Ascending aorta (tissue), 2 donors: ENCODE measurements around the gene ADORA1. TPM values are rescaled to one million over a fixed set of nuclear protein-coding genes. Genes with fewer than 3 reads are reported as not detected.

ENCODE experiments used
- DNase-seq, 2 donors: peaks; one replicate each; pipeline ENCODE4 v3.0.0-alpha.2; 2019; ENCODE audit warnings: low spot score in 2 of 2
- H3K27ac ChIP-seq, 2 donors: fragments of 200-600 bp; sonication (generic); one replicate each; pipeline ENCODE4 v1.5.1; 2016 to 2017; ENCODE audit warnings: mild to moderate bottlenecking in 1 of 2
- H3K27me3 ChIP-seq: fragments of 200-600 bp; sonication (generic); one replicate; pipeline ENCODE4 v1.5.1; 2017
- H3K36me3 ChIP-seq, 2 donors: fragments of 200-600 bp; sonication (generic); one replicate each; pipeline ENCODE4 v1.5.1; 2016
- H3K4me1 ChIP-seq, 2 donors: fragments of 200-600 bp; sonication (generic); one replicate each; pipeline ENCODE4 v1.5.1; 2016 to 2017; ENCODE audit warnings: mild to moderate bottlenecking in 1 of 2
- H3K4me3 ChIP-seq, 2 donors: fragments of 200-600 bp; sonication (generic); one replicate each; pipeline ENCODE4 v1.5.1; 2016 to 2017; ENCODE audit warnings: mild to moderate bottlenecking in 1 of 2
- H3K9me3 ChIP-seq, 2 donors: fragments of 200-600 bp; sonication (generic); one replicate each; pipeline ENCODE4 v1.5.1; 2016
- intact Hi-C: fragments of 100-400 bp; cut with DNase I; formaldehyde crosslinking; loops from one replicate; pipeline ENCODE4 v1.15.1; 2023
- total RNA-seq: library from RNA; depleted of rRNA; stranded (reverse); fragments of >200 nt; gene quantifications from one replicate; pipeline ENCODE4 v1.1.0, GENCODE V29; 2016
- TF ChIP-seq, protein P1 (sequence below), 3 experiments: fragments of 200-600 bp in 2 of 3; fragments of 450-650 bp in 1 of 3; sonication (generic) in 2 of 3; IDR thresholded peaks; one replicate each; pipeline ENCODE4 v1.5.1; 2016 to 2019; ENCODE audit warnings: antibody characterized with exemption in 3 of 3, mild to moderate bottlenecking in 1 of 3, moderate library complexity in 1 of 3

Gene ADORA1
- total RNA-seq, 1 donor from 2014 or later, result 2.0 TPM

DNA sequence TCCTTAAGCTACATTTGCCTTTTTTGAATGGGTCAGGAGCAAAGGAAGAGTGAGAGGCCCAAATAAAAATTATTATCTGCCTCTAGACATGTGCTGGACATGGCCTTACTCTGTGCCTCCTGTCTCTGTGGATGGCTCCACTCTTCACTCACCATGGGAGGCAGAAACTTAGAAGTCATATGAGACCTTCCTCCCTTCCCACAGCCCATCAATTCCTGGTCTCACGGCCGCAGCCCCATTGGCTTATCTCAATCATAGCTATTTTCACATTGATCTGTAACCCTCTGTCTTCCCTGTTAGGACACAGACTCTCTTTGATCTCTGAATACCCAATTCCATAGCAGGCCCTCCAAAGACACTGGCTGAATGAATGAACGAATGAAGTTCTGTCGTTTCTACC, 14.2 kb upstream of the ADORA1 start:
- peaks cover 0 to 2% of the 10 kb centered on the region in 2 donors for H3K4me1 ChIP-seq
- no peaks in the 10 kb centered on the region for H3K36me3 ChIP-seq
- TF ChIP-seq, protein P1, sequence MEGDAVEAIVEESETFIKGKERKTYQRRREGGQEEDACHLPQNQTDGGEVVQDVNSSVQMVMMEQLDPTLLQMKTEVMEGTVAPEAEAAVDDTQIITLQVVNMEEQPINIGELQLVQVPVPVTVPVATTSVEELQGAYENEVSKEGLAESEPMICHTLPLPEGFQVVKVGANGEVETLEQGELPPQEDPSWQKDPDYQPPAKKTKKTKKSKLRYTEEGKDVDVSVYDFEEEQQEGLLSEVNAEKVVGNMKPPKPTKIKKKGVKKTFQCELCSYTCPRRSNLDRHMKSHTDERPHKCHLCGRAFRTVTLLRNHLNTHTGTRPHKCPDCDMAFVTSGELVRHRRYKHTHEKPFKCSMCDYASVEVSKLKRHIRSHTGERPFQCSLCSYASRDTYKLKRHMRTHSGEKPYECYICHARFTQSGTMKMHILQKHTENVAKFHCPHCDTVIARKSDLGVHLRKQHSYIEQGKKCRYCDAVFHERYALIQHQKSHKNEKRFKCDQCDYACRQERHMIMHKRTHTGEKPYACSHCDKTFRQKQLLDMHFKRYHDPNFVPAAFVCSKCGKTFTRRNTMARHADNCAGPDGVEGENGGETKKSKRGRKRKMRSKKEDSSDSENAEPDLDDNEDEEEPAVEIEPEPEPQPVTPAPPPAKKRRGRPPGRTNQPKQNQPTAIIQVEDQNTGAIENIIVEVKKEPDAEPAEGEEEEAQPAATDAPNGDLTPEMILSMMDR (IDR thresholded peaks at IDR 0.05), result no peak
- H3K9me3 ChIP-seq, result no peaks in the 10 kb centered on the region
- H3K4me3 ChIP-seq, result no peak overlapping the region
- intact Hi-C loops, result no loop called here
- no peak overlapping the region for H3K27ac ChIP-seq
- no peak for DNase-seq
- no peaks in the 10 kb centered on the region for H3K27me3 ChIP-seq

DNA sequence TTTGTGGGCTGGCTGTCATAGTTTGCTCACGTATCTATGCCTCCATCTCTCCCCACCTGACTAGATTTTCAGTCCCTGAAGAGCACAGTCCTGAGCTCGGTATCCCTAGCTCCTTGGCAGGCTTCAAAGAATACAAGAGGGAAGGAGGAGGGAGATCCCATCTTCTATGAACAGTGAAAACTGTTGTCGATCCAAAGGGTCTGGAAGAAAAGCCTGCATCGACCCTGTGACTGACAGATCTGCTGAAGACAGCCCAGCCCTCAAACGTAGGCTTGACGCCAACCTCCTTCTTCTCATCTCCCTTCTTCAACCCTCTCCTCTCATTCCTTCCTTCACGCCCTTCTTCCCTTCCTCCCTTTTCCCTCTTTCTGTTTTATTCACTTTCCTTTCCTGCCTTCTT, 13.3 kb upstream of the ADORA1 start:
- Histone ChIP-seq H3K36me3 (no peaks in the 10 kb centered on the region), H3K27me3 (no peaks in the 10 kb centered on the region), H3K4me1 (peaks cover 0 to 3% of the 10 kb centered on the region in 2 donors), H3K27ac (no peak overlapping the region), H3K9me3 (no peaks in the 10 kb centered on the region), H3K4me3 (no peak overlapping the region)
- intact Hi-C loops, result no loop called here
- no peak for DNase-seq
- TF ChIP-seq, protein P1 (IDR thresholded peaks at IDR 0.05), result no peak

DNA sequence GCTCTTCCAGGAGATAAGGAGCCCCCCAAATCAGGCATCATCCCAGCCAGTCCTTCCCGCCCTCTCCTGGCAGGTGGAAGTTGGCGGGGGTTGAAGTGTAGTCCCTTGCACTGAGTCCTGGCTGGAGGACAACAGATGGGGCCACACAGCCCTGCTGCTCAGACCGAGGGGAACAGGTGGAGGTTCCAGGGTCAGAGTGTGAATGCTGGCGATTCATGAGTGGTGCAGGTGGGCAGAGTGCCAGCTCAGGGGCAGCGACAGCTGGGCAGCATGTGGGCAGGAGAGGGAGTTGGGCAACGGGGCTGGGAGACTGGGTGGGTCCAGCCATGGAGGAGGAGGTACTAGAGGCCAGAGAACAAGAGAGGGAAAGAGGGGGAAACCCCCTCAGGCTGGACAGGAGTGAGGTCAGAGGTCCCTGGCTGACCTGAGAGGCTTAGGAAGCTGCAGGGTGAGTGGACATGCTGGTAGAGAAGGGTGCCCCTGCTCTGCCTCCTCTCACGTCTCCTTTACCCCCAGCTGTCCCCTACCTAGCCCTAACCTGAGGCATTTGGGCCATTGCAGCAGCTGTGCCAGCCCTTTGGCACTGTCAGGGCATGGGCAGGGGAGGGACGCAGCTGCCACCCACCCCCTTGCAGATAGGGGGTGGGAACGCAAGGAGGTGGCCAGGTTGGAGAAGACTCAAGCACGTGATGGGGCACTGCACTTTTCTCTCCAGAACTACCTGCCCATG, 11.3 kb upstream of the ADORA1 start:
- TF ChIP-seq, protein P1 (IDR thresholded peaks at IDR 0.05), result no peak
- no peak overlapping the region for H3K4me3 ChIP-seq
- no peaks in the 10 kb centered on the region for H3K36me3 ChIP-seq
- no peak for DNase-seq
- intact Hi-C loops, result no loop called here
- no peak overlapping the region for H3K27ac ChIP-seq
- H3K4me1 ChIP-seq, result peaks cover 0 to 3% of the 10 kb centered on the region in 2 donors
- H3K9me3 ChIP-seq, result no peaks in the 10 kb centered on the region
- H3K27me3 ChIP-seq, result peaks cover 6% of the 10 kb centered on the region

DNA sequence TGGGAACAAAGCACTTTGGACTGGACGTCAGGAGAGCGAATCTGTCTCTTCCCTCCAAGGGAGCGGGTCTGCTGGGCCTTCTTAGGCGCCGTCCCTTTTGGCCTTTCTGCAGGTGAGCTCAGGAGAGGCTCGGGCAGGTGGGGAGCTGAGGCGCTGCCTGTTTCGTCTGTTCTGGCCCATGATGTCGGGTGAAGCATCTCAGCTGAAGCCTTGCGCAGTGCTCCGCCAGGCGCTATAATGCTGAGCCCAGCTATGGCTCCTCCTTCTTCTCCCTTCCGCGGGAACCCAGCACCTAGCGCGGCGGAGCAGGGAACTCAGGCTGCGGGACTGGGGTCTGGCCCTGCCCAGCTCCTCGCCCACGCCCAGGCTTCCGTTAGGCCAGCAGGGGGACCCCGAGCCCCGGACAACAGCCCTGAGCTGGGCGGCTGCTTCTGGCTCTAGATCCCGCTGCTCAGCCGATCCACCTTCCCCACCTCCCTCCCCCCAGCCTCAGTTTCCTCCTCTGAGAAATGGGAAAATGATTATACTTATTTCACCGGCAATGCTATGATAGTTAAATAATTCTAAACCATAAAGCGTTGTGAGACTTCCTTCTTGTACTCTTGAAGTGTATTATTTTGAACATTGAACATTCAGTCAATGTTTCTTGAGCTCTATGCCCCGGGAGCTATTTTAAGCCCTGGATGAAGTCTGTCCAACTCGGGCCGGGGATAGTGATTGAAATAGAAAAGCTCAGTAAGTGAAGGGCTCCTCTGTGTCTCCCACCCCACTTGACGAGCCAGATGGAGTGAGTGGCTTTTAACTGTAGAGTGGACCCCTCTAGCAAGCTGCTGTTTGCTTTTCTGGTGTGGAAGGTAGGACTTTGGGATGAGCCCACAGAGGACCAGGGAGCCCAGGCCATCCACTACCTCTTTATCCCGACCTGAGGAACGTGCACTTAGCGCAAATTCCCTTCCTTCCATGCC, 9.6 kb upstream of the ADORA1 start:
- H3K36me3 ChIP-seq, result no peaks in the 10 kb centered on the region
- TF ChIP-seq, protein P1 (IDR thresholded peaks at IDR 0.05), result peak; percentile 73 to 81 (median 81)
- peaks cover 6% of the 10 kb centered on the region for H3K27me3 ChIP-seq
- no peak overlapping the region for H3K4me3 ChIP-seq
- intact Hi-C loops, result loop anchor here (1.0 kb wide), 1 partner anchor 98 kb away; no protein-coding TSS in a partner anchor
- peaks cover 0 to 3% of the 10 kb centered on the region in 2 donors for H3K4me1 ChIP-seq
- H3K9me3 ChIP-seq, result no peaks in the 10 kb centered on the region
- DNase-seq, result peak in 1 of 2 donors; percentile 74
- no peak overlapping the region for H3K27ac ChIP-seq

DNA sequence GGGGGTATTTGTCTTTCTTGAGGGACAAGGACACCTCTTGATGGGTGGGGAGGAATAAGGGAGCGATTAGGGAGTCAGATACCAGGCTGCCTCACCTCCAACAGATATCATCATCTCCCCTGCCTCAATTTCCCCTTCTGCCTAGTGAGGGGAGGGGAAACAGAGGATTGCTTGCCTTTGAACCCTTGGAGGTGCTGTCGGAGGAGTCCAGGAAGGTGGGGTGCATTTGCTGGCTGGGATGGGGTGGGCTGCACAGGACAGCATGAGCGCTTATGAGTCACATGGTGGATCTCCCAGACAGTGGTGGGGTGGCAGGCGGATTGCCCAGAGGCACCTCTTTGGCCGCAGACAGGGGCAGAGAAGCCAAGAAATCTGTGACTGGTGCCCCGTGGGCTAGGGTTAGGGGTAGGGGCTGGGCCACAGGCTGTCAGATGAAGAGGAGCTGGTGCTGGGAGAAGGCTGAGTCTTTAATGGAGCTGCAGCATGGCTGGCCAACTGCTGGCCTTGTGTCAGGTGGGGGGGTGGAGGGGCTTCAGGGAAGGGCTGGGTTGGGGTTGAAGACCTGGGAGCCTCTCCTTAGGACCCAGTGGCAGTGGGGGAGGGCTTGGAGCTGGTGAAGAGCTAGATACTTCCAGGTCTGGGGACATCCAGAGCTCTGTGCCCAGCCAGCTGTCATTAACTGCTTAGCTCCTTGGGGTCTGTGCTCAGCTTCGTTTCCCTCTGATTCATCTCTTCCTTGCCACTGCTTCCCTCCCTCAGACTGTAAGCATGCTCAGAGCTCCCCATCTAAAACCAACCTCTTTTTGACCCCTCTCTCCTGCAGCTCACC, 7.0 kb upstream of the ADORA1 start:
- no peak overlapping the region for H3K27ac ChIP-seq
- H3K36me3 ChIP-seq, result no peaks in the 10 kb centered on the region
- intact Hi-C loops, result no loop called here
- TF ChIP-seq, protein P1 (IDR thresholded peaks at IDR 0.05), result no peak
- peaks cover 0 to 3% of the 10 kb centered on the region in 2 donors for H3K4me1 ChIP-seq
- H3K9me3 ChIP-seq, result no peaks in the 10 kb centered on the region
- no peak overlapping the region for H3K4me3 ChIP-seq
- peaks cover 6% of the 10 kb centered on the region for H3K27me3 ChIP-seq
- DNase-seq, result no peak
